HepG2 (cell line): ENCODE data around the gene SLC35B1. TPM values are rescaled to one million over a fixed set of nuclear protein-coding genes. Genes with fewer than 3 reads are reported as not detected.

Experiments
- ARHGAP35 ChIP-seq: sonication (generic); formaldehyde crosslinking; IDR thresholded peaks from 2 replicates; pipeline ENCODE4 v1.9.0; 2022; ENCODE audit warnings: mild to moderate bottlenecking, inconsistent platforms, moderate library complexity, missing genetic modification reagents, borderline replicate concordance
- CENPX ChIP-seq: sonication (generic); formaldehyde crosslinking; IDR thresholded peaks from 2 replicates; pipeline ENCODE4 v1.9.0; 2021; ENCODE audit warnings: mild to moderate bottlenecking, missing genetic modification reagents, moderate library complexity
- EED ChIP-seq: sonication (generic); formaldehyde crosslinking; IDR thresholded peaks from 2 replicates; pipeline ENCODE4 v1.5.0; 2020; ENCODE audit warnings: mild to moderate bottlenecking, missing genetic modification reagents
- ESRRA ChIP-seq: sonication (generic); formaldehyde crosslinking; IDR thresholded peaks from 2 replicates; pipeline ENCODE4 v1.5.1; 2020; ENCODE audit warnings: mild to moderate bottlenecking, low read depth, missing genetic modification reagents
- HDAC6 ChIP-seq: fragments of 200-600 bp; sonication (generic); IDR thresholded peaks from 2 replicates; pipeline ENCODE4 v1.7.0; 2017; ENCODE audit warnings: mild to moderate bottlenecking, antibody characterized with exemption, low read length, low read depth
- JDP2 ChIP-seq: sonication (generic); formaldehyde crosslinking; IDR thresholded peaks from 2 replicates; pipeline ENCODE4 v1.8.1; 2022; ENCODE audit warnings: missing genetic modification reagents, borderline replicate concordance
- KDM1A ChIP-seq: IDR thresholded peaks from 2 replicates; pipeline ENCODE4 v1.6.1; 2016; ENCODE audit warnings: missing compliant biosample characterization
- KDM4B ChIP-seq: sonication (generic); formaldehyde crosslinking; IDR thresholded peaks from 2 replicates; pipeline ENCODE4 v1.4.0; 2020; ENCODE audit warnings: missing genetic modification reagents
- MEIS1 ChIP-seq: sonication (generic); formaldehyde crosslinking; IDR thresholded peaks from 2 replicates; pipeline ENCODE4 v1.9.0; 2021; ENCODE audit warnings: mild to moderate bottlenecking, missing genetic modification reagents, moderate library complexity, borderline replicate concordance
- MZF1 ChIP-seq: sonication (generic); formaldehyde crosslinking; IDR thresholded peaks from 2 replicates; pipeline ENCODE4 v1.8.1; 2023; ENCODE audit warnings: mild to moderate bottlenecking, missing genetic modification reagents, borderline replicate concordance
- NR3C1 ChIP-seq: sonication (generic); formaldehyde crosslinking; IDR thresholded peaks from 2 replicates; pipeline ENCODE4 v1.4.0; 2020; ENCODE audit warnings: missing genetic modification reagents
- PTBP1 ChIP-seq: fragments of 200-400 bp; formaldehyde crosslinking; IDR thresholded peaks from 2 replicates; pipeline ENCODE4 v1.6.1; 2018; ENCODE audit warnings: low read length, low read depth; ENCODE audit not compliant: poor library complexity, severe bottlenecking
- REXO4 ChIP-seq: sonication (generic); formaldehyde crosslinking; IDR thresholded peaks from 2 replicates; pipeline ENCODE4 v1.8.0; 2022; ENCODE audit warnings: missing genetic modification reagents, mild to moderate bottlenecking, borderline replicate concordance
- SRY ChIP-seq: sonication (generic); formaldehyde crosslinking; IDR thresholded peaks from 2 replicates; pipeline ENCODE4 v1.8.0; 2022; ENCODE audit warnings: mild to moderate bottlenecking, missing genetic modification reagents
- U2AF2 ChIP-seq: fragments of 200-400 bp; formaldehyde crosslinking; IDR thresholded peaks from 2 replicates; pipeline ENCODE4 v1.6.1; 2017; ENCODE audit warnings: low read depth, mild to moderate bottlenecking, low read length
- ZBTB42 ChIP-seq: sonication (generic); formaldehyde crosslinking; IDR thresholded peaks from 2 replicates; pipeline ENCODE4 v1.5.0; 2020; ENCODE audit warnings: mild to moderate bottlenecking, missing genetic modification reagents
- ZNF3 ChIP-seq: IDR thresholded peaks from 2 replicates; pipeline ENCODE4 v1.7.0; 2017; ENCODE audit warnings: inconsistent platforms
- ZNF432 ChIP-seq: sonication (generic); formaldehyde crosslinking; IDR thresholded peaks from 2 replicates; pipeline ENCODE4 v1.5.0; 2020; ENCODE audit warnings: missing genetic modification reagents, mild to moderate bottlenecking, borderline replicate concordance
- ZNF552 ChIP-seq: sonication (generic); formaldehyde crosslinking; IDR thresholded peaks from 2 replicates; pipeline ENCODE4 v1.9.0; 2022; ENCODE audit warnings: missing genetic modification reagents, mild to moderate bottlenecking, borderline replicate concordance
- polyA plus RNA-seq, 8 experiments: library from polyadenylated mRNA; depleted of rRNA in 3 of 8; stranded (reverse) in 7 of 8; unstranded in 1 of 8; fragments of >200 nt; fragmentation: Illumina TruSeq in 4 of 8; extraction: Trizol in 4 of 8; gene quantifications; 2 replicates each; pipeline versions ENCODE4 v1.2.1 to v1.2.3, GENCODE V29; 2011 to 2016; ENCODE audit warnings: low read depth in 4 of 8, missing spikeins in 1 of 8, mixed read lengths in 1 of 8; ENCODE audit not compliant: insufficient read depth in 1 of 8
- total RNA-seq, 5 experiments: library from RNA; depleted of rRNA; stranded (reverse); fragments of >200 nt; fragmentation: Illumina TruSeq; extraction: Trizol; gene quantifications; 2 replicates each; pipeline ENCODE4 v1.2.3, GENCODE V29; 2016; ENCODE audit warnings: low read depth in 1 of 5
- TF ChIP-seq, protein P1 (sequence below): sonication (generic); formaldehyde crosslinking; IDR thresholded peaks from 2 replicates; pipeline ENCODE4 v1.8.0; 2022; ENCODE audit warnings: mild to moderate bottlenecking, missing genetic modification reagents; ENCODE audit not compliant: insufficient replicate concordance
- TF ChIP-seq, protein P2 (sequence below): IDR thresholded peaks from 2 replicates; pipeline ENCODE4 v1.6.1; 2016; ENCODE audit warnings: missing biosample characterization, missing genetic modification reagents, low read depth
- TF ChIP-seq, protein P3 (sequence below), 2 experiments: fragments of 450-650 bp in 1 of 2; sonication (generic) in 1 of 2; formaldehyde crosslinking; IDR thresholded peaks; 2 replicates each; pipeline versions ENCODE4 v1.5.0 to v1.8.0; 2020 to 2022; ENCODE audit warnings: mild to moderate bottlenecking in 1 of 2, missing genetic modification reagents in 1 of 2
- TF ChIP-seq, protein P4 (sequence below): IDR thresholded peaks from 2 replicates; pipeline ENCODE4 v1.6.1; 2016; ENCODE audit warnings: mild to moderate bottlenecking
- TF ChIP-seq, protein P5 (sequence below): sonication (generic); formaldehyde crosslinking; IDR thresholded peaks from 2 replicates; pipeline ENCODE4 v1.4.0; 2020; ENCODE audit warnings: missing genetic modification reagents; ENCODE audit errors: not compliant biosample characterization

Gene SLC35B1
- total and polyA plus RNA-seq, 2 of the 13 experiments (the other 11 are each of a cell fraction or from before 2014, with no cell fraction given), result 99.6 to 113 TPM

DNA sequence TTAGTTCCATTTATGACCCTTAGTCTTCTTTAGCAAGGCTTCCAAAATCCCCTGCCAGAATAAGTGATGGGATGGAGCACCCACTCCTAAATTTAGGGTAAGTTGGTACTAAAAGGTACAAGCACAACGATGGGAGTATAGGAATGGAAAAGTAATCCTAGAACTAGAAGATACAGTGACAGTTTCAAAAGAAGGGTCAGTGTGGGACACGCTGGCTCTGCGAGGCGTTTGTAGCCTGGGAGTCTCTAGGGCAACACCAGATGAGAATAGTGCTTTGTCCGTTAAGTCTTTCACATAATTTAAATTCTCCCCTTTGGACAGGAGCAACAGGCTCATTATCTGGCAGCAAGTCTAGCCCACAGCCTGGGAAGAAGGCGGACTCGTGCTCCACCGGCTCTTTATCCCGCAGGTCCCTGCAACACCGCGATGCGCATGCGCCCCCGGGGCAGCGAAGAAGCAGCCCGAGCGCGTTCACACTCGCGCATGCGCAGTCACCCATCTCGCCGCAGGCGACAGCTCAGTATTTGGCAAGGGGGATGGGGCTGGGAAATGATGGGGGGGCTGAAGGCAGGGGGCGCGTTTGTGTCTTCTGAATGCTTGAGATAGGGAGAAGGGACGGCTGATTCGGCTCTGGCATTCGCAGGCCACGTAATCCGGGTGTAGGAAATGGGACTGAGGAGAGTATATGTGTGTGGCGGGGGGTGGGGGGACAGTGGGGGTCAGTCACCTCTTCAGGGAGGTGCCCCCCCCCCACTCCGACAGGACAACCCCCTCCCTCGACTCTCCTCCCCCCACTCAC is 30.4 kb downstream of the SLC35B1 start (continued):
- TF ChIP-seq, protein P1, sequence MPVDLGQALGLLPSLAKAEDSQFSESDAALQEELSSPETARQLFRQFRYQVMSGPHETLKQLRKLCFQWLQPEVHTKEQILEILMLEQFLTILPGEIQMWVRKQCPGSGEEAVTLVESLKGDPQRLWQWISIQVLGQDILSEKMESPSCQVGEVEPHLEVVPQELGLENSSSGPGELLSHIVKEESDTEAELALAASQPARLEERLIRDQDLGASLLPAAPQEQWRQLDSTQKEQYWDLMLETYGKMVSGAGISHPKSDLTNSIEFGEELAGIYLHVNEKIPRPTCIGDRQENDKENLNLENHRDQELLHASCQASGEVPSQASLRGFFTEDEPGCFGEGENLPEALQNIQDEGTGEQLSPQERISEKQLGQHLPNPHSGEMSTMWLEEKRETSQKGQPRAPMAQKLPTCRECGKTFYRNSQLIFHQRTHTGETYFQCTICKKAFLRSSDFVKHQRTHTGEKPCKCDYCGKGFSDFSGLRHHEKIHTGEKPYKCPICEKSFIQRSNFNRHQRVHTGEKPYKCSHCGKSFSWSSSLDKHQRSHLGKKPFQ (CRISPR knock-in tag), result no peak
- TF ChIP-seq ZNF432 (CRISPR knock-in tag) (no peak), ESRRA (CRISPR knock-in tag) (no peak), EED (CRISPR knock-in tag) (no peak), ZBTB42 (CRISPR knock-in tag) (no peak), PTBP1 (no peak), ZNF3 (CRISPR knock-in tag) (no peak), SRY (CRISPR knock-in tag) (no peak), KDM1A (CRISPR knock-in tag) (no peak), ARHGAP35 (CRISPR knock-in tag) (no peak), HDAC6 (no peak), MZF1 (no peak), ZNF552 (CRISPR knock-in tag) (no peak), REXO4 (CRISPR knock-in tag) (no peak), CENPX (CRISPR knock-in tag) (no peak), NR3C1 (CRISPR knock-in tag) (no peak), KDM4B (no peak), U2AF2 (no peak), JDP2 (CRISPR knock-in tag) (no peak), MEIS1 (CRISPR knock-in tag) (no peak)
- TF ChIP-seq, protein P2, sequence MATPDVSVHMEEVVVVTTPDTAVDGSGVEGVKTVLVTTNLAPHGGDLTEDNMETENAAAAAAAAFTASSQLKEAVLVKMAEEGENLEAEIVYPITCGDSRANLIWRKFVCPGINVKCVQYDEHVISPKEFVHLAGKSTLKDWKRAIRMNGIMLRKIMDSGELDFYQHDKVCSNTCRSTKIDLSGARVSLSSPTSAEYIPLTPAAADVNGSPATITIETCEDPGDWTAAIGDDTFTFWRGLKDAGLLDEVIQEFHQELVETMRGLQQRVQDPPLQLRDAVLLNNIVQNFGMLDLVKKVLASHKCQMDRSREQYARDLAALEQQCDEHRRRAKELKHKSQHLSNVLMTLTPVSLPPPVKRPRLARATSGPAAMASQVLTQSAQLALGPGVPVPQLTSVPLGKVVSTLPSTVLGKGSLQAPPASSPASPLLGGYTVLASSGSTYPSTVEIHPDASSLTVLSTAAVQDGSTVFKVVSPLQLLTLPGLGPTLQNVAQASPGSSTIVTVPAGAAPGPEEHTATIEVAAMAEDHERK (CRISPR knock-in tag), result no peak
- TF ChIP-seq, protein P3, sequence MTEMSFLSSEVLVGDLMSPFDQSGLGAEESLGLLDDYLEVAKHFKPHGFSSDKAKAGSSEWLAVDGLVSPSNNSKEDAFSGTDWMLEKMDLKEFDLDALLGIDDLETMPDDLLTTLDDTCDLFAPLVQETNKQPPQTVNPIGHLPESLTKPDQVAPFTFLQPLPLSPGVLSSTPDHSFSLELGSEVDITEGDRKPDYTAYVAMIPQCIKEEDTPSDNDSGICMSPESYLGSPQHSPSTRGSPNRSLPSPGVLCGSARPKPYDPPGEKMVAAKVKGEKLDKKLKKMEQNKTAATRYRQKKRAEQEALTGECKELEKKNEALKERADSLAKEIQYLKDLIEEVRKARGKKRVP (CRISPR knock-in tag; IDR thresholded peaks at IDR 0.05), result no peak
- TF ChIP-seq, protein P4, sequence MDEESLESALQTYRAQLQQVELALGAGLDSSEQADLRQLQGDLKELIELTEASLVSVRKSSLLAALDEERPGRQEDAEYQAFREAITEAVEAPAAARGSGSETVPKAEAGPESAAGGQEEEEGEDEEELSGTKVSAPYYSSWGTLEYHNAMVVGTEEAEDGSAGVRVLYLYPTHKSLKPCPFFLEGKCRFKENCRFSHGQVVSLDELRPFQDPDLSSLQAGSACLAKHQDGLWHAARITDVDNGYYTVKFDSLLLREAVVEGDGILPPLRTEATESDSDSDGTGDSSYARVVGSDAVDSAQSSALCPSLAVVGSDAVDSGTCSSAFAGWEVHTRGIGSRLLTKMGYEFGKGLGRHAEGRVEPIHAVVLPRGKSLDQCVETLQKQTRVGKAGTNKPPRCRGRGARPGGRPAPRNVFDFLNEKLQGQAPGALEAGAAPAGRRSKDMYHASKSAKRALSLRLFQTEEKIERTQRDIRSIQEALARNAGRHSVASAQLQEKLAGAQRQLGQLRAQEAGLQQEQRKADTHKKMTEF (CRISPR knock-in tag), result no peak
- TF ChIP-seq, protein P5, sequence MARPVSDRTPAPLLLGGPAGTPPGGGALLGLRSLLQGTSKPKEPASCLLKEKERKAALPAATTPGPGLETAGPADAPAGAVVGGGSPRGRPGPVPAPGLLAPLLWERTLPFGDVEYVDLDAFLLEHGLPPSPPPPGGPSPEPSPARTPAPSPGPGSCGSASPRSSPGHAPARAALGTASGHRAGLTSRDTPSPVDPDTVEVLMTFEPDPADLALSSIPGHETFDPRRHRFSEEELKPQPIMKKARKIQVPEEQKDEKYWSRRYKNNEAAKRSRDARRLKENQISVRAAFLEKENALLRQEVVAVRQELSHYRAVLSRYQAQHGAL (CRISPR knock-in tag), result no peak
